ENCODE results near the gene SPATA6. TPM values are rescaled to one million over a fixed set of nuclear protein-coding genes. Genes with fewer than 3 reads are reported as not detected.

SPATA6 gene
- total RNA-seq, 1 experiment from 2014 or later, result 18.2 TPM

DNA sequence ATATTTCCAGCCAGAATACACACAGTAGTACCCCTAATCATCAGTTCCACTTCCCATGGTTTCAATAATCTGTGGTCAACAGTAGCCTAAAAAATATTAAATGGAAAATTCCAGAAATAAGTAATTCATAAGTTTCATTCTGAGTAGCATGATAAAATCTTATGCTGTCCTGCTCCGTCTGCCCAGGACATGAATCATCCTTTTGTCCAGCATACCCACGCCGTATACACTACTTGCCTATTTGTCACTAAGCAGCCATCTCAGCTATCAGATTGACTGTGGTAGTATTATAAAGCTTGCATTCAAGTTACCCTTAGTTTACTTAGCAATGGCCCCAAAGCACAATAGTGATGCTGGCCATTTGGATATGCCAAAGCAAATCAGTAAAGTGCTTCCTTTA lies 130.8 kb downstream of the SPATA6 start:
- intact Hi-C loops (cut with micrococcal nuclease; ENCODE audit: unreplicated experiment) (no loop called here), in situ Hi-C loops (cut with HindIII; ENCODE audit: low pct_unique_long_range_greater_than_20kb, low sequenced_read_pairs) (no loop called here)
- ATAC-seq (no peak), DNase-seq (ENCODE audit: low read depth, low spot score) (no peak)
- Histone ChIP-seq H3K4me1 (ENCODE audit: control insufficient read depth, insufficient read depth, low read length) (no peaks in the 10 kb centered on the region), H3K27ac (ENCODE audit: low read length) (no peak overlapping the region), H3K27me3 (ENCODE audit: control insufficient read depth, insufficient read depth, low read length) (no peaks in the 10 kb centered on the region), H3K9me3 (ENCODE audit: control insufficient read depth, insufficient read depth, low read depth, low read length) (no peaks in the 10 kb centered on the region), H3K36me3 (ENCODE audit: control insufficient read depth, insufficient read depth, low read length) (no peaks in the 10 kb centered on the region), H3K4me3 (ENCODE audit: low read depth in 2 of 2, low read length in 2 of 2) (no peak overlapping the region)
- no peak for TF ChIP-seq CTCF (IDR thresholded peaks at IDR 0.05)
- TF ChIP-seq POLR2AphosphoS5 (IDR thresholded peaks at IDR 0.05; ENCODE audit: low read depth, low read length), result no peak
- CTCF ChIA-PET, result no interaction called here
- no TSS peak for BruUV-seq (replicated peaks)
- POLR2A ChIA-PET, result no interaction called here

- no peaks in the 10 kb centered on the region for H3K9me3 ChIP-seq (ENCODE audit: control insufficient read depth, insufficient read depth, low read depth, low read length)
- ATAC-seq (no peak), DNase-seq (ENCODE audit: low read depth, low spot score) (no peak)
- ChIA-PET CTCF (no interaction called here), POLR2A (no interaction called here)
- no peak overlapping the region for H3K4me3 ChIP-seq (ENCODE audit: low read depth in 2 of 2, low read length in 2 of 2)
- TF ChIP-seq REST (IDR thresholded peaks at IDR 0.05; ENCODE audit: insufficient read depth in 1 of 2, low read depth in 2 of 2, low read length in 1 of 2), result no peak
- TF ChIP-seq SIN3A (IDR thresholded peaks at IDR 0.05; ENCODE audit: borderline replicate concordance, insufficient read depth, low read depth, low read length), result no peak
- no peak for TF ChIP-seq CTCF (IDR thresholded peaks at IDR 0.05)
- TF ChIP-seq TCF7L2 (IDR thresholded peaks at IDR 0.05; ENCODE audit: low read depth, low read length), result no peak
- TF ChIP-seq POLR2AphosphoS5 (IDR thresholded peaks at IDR 0.05; ENCODE audit: low read depth, low read length), result no peak
- intact Hi-C loops (cut with micrococcal nuclease; ENCODE audit: unreplicated experiment), result no loop called here
- in situ Hi-C loops (cut with HindIII; ENCODE audit: low pct_unique_long_range_greater_than_20kb, low sequenced_read_pairs), result no loop called here
- BruUV-seq (replicated peaks), result no TSS peak
- H3K27ac ChIP-seq (ENCODE audit: low read length), result no peak overlapping the region
- H3K36me3 ChIP-seq (ENCODE audit: control insufficient read depth, insufficient read depth, low read length), result no peaks in the 10 kb centered on the region
- H3K27me3 ChIP-seq (ENCODE audit: control insufficient read depth, insufficient read depth, low read length), result no peaks in the 10 kb centered on the region
- no peaks in the 10 kb centered on the region for H3K4me1 ChIP-seq (ENCODE audit: control insufficient read depth, insufficient read depth, low read length)
Observed at GRCh38 chr1:48338257-48338656, 133.7 kb downstream of the SPATA6 start.

DNA sequence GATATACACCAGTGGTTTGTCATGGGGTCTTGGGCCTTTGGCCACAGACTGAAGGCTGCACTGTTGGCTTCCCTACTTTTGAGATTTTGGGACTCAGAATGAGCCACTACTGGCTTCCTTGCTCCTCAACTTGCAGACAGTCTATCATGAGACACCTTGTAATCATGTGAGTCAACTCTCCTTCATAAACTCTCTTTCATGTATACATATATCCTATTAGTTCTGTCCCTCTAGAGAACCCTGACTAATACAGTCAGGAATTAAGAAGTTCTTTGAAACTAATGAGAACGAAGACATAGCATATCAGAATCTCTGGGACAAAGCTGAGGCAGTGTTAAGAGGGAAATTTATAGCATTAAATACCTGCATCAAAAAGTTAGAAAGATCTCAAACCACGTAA lies 138.7 kb downstream of the SPATA6 start:
- no TSS peak for BruUV-seq (replicated peaks)
- ATAC-seq (no peak), DNase-seq (ENCODE audit: low read depth, low spot score) (no peak)
- H3K4me3 ChIP-seq (ENCODE audit: low read depth in 2 of 2, low read length in 2 of 2), result no peak overlapping the region
- H3K4me1 ChIP-seq (ENCODE audit: control insufficient read depth, insufficient read depth, low read length), result no peaks in the 10 kb centered on the region
- no peak overlapping the region for H3K27ac ChIP-seq (ENCODE audit: low read length)
- intact Hi-C loops (cut with micrococcal nuclease; ENCODE audit: unreplicated experiment), result no loop called here
- in situ Hi-C loops (cut with HindIII; ENCODE audit: low pct_unique_long_range_greater_than_20kb, low sequenced_read_pairs), result no loop called here
- CTCF ChIA-PET, result no interaction called here
- no peak for TF ChIP-seq SIN3A (IDR thresholded peaks at IDR 0.05; ENCODE audit: borderline replicate concordance, insufficient read depth, low read depth, low read length)
- TF ChIP-seq TCF7L2 (IDR thresholded peaks at IDR 0.05; ENCODE audit: low read depth, low read length), result no peak
- TF ChIP-seq CTCF (IDR thresholded peaks at IDR 0.05), result no peak
- TF ChIP-seq REST (IDR thresholded peaks at IDR 0.05; ENCODE audit: insufficient read depth in 1 of 2, low read depth in 2 of 2, low read length in 1 of 2), result no peak
- no peak for TF ChIP-seq POLR2AphosphoS5 (IDR thresholded peaks at IDR 0.05; ENCODE audit: low read depth, low read length)
- H3K27me3 ChIP-seq (ENCODE audit: control insufficient read depth, insufficient read depth, low read length), result no peaks in the 10 kb centered on the region
- POLR2A ChIA-PET, result no interaction called here
- H3K36me3 ChIP-seq (ENCODE audit: control insufficient read depth, insufficient read depth, low read length), result no peaks in the 10 kb centered on the region
- no peaks in the 10 kb centered on the region for H3K9me3 ChIP-seq (ENCODE audit: control insufficient read depth, insufficient read depth, low read depth, low read length)

Measured in Panc1 (cell line).